ENCODE measurements around the gene COPG1. TPM values are rescaled to one million over a fixed set of nuclear protein-coding genes. Genes with fewer than 3 reads are reported as not detected.

COPG1 gene
- total and polyA plus RNA-seq, 9 of the 15 experiments (the other 6 are each of a cell fraction or from before 2014, with no cell fraction given): 40.3 to 105 (median 62.4) TPM

DNA sequence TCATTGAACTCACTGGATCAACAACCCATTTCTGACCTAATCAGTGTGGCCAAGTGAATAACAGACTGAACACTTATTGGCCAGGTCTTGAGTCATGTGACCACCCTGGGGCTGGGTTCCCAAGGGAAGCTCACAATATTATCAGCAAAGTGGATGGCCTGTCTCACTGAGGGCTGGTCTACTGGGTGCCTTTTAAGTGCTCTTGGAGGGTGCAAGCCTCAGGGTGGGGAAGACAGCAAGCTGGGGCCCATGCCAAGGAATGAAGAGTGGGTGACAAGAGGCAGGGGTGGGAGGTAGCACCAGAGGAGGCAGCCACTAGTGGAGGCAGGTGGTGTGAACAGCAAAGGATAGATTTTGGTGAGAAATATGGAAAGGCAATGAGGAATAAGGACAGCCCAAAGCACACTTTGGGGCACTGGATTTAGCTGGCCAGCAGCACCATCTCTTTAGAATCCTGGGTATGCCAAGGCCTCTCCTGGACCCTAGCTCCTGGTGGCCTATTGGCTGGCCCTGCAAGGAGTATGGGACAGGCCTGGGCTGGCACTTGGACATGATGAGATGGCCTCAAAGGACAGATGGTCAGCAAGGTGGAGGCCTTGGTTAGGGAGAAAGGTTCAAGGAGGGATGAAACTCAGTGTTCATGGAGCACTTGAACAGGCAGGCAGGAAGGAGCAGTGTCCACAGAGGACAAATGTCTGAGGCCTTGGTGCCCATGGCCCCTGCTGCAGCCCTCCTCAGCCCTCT lies 63.4 kb downstream of the COPG1 start (continued):
- TF ChIP-seq, protein P1, sequence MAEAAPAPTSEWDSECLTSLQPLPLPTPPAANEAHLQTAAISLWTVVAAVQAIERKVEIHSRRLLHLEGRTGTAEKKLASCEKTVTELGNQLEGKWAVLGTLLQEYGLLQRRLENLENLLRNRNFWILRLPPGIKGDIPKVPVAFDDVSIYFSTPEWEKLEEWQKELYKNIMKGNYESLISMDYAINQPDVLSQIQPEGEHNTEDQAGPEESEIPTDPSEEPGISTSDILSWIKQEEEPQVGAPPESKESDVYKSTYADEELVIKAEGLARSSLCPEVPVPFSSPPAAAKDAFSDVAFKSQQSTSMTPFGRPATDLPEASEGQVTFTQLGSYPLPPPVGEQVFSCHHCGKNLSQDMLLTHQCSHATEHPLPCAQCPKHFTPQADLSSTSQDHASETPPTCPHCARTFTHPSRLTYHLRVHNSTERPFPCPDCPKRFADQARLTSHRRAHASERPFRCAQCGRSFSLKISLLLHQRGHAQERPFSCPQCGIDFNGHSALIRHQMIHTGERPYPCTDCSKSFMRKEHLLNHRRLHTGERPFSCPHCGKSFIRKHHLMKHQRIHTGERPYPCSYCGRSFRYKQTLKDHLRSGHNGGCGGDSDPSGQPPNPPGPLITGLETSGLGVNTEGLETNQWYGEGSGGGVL (CRISPR knock-in tag; IDR thresholded peaks at IDR 0.05): no peak
- TF ChIP-seq ILK (tag; IDR thresholded peaks at IDR 0.05; ENCODE audit: borderline replicate concordance, low read depth) (no peak), HMG20A (CRISPR knock-in tag; conservative IDR thresholded peaks at IDR 0.05) (no peak)
- TF ChIP-seq, protein P2, sequence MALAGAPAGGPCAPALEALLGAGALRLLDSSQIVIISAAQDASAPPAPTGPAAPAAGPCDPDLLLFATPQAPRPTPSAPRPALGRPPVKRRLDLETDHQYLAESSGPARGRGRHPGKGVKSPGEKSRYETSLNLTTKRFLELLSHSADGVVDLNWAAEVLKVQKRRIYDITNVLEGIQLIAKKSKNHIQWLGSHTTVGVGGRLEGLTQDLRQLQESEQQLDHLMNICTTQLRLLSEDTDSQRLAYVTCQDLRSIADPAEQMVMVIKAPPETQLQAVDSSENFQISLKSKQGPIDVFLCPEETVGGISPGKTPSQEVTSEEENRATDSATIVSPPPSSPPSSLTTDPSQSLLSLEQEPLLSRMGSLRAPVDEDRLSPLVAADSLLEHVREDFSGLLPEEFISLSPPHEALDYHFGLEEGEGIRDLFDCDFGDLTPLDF (CRISPR knock-in tag; IDR thresholded peaks at IDR 0.05): no peak
- TF ChIP-seq, protein P3, sequence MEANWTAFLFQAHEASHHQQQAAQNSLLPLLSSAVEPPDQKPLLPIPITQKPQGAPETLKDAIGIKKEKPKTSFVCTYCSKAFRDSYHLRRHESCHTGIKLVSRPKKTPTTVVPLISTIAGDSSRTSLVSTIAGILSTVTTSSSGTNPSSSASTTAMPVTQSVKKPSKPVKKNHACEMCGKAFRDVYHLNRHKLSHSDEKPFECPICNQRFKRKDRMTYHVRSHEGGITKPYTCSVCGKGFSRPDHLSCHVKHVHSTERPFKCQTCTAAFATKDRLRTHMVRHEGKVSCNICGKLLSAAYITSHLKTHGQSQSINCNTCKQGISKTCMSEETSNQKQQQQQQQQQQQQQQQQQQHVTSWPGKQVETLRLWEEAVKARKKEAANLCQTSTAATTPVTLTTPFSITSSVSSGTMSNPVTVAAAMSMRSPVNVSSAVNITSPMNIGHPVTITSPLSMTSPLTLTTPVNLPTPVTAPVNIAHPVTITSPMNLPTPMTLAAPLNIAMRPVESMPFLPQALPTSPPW (CRISPR knock-in tag; IDR thresholded peaks at IDR 0.05): no peak

All from K562 (cell line).